Stimulated activated naive CD8-positive, alpha-beta T cell treated with anti-CD3 and anti-CD28 coated beads, Interleukin-15, amount 100 ng/mL, for 72 hours (primary cell): ENCODE measurements around the gene AGPAT4.
A peak's percentile ranks its signal among the peaks of the same experiment; 100 is the strongest.

Experiments
- ATAC-seq: fragments of 150-1000 bp; cut with Tn5 transposase; 2 replicates; pipeline ENCODE4 v1.10.0; 2021; ENCODE audit warnings: mild to moderate bottlenecking, moderate library complexity
- DNase-seq, 2 donors: peaks; one replicate each; pipeline ENCODE4 v3.0.0; 2021 to 2022
- H3K27ac Mint-ChIP-seq, 2 donors: one replicate each; pipeline ENCODE4 v1.8.0; 2022; ENCODE audit warnings: mild to moderate bottlenecking in 2 of 2, mixed read lengths in 2 of 2, moderate library complexity in 2 of 2
- H3K27me3 Mint-ChIP-seq: one replicate; pipeline ENCODE4 v1.8.0; 2022; ENCODE audit warnings: mixed read lengths
- H3K4me1 Mint-ChIP-seq: one replicate; pipeline ENCODE4 v1.8.0; 2022; ENCODE audit warnings: mild to moderate bottlenecking, mixed read lengths
- H3K4me3 Mint-ChIP-seq, 2 donors: one replicate each; pipeline ENCODE4 v1.8.0; 2022; ENCODE audit warnings: mild to moderate bottlenecking in 2 of 2, mixed read lengths in 2 of 2, moderate library complexity in 1 of 2
- H3K9me3 Mint-ChIP-seq, 2 donors: one replicate each; pipeline ENCODE4 v1.8.0; 2022; ENCODE audit warnings: mixed read lengths in 2 of 2

Gene AGPAT4

DNA sequence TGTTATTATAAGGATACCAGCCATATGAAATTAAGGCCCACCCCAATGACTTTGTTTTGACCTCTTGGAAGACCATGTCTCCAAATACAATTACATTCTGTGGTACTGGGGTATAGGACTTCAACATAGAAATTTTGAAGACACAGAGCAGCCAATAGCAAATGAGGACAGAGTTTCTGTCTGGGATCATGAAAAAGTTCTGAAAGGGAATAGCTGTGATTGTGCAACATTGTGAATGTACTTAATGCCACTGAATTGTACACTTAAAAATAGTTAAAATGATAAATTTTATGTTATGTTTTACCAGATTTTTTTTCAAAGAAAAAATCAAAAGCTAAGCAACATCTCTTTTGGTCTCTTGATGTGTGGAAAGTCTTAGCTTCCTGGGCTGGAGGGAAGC is 27.0 kb upstream of the AGPAT4 start:
- Mint-ChIP-seq H3K4me3 (no peak overlapping the region), H3K27me3 (peaks cover 9% of the 10 kb centered on the region)

DNA sequence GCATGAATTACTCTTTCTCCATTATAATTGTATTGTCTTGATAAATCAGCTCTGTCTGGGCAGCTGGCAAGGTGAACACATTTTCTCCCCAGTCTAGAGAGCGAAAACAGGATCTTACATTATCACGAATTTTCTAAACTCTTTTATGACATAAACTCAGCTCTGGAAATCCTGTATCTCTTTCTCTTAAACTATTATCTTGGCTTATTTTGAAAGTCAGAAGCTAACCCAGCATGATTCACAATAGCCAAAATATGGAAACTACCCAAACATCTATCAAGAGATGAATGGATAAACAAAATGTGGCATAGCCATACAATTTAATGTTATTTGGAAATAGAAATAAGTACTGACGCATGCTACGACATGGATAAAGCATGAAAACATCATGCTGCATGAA is 25.9 kb upstream of the AGPAT4 start:
- no peaks in the 10 kb centered on the region for H3K9me3 Mint-ChIP-seq
- H3K27me3 Mint-ChIP-seq: peaks cover 8% of the 10 kb centered on the region
- no peaks in the 10 kb centered on the region for H3K4me1 Mint-ChIP-seq
- DNase-seq (no peak), ATAC-seq (no peak)
- H3K4me3 Mint-ChIP-seq: no peak overlapping the region
- H3K27ac Mint-ChIP-seq: peak overlapping the region in 1 of 2 donors; percentile 40

More for the DNA sequence above, 27.0 kb upstream of the AGPAT4 start:
- H3K9me3 Mint-ChIP-seq: no peaks in the 10 kb centered on the region
- no peaks in the 10 kb centered on the region for H3K4me1 Mint-ChIP-seq
- no peak for ATAC-seq
- no peak for DNase-seq
- H3K27ac Mint-ChIP-seq: no peak overlapping the region

DNA sequence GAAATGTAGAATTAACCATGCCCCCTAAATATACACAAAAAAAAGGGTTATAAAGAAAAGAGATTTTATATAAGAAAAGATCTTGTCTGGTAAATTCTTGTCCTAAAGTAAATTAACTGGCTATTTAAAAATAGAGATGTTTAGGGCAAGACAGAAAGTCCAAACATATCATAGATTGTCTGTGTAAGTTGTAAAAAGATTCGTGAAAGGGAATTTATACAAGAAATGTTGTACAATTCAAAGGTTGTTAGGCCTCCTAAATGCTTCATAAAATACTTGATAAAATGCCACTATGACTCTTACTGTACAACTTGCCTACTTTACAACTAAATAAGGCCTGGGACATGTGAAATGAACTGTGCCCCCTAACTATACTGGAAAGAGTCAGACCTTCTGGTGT is 21.9 kb upstream of the AGPAT4 start:
- Mint-ChIP-seq H3K9me3 (no peaks in the 10 kb centered on the region), H3K4me3 (no peak overlapping the region), H3K4me1 (no peaks in the 10 kb centered on the region), H3K27ac (no peak overlapping the region), H3K27me3 (peaks cover 11% of the 10 kb centered on the region)
- DNase-seq (no peak), ATAC-seq (no peak)

DNA sequence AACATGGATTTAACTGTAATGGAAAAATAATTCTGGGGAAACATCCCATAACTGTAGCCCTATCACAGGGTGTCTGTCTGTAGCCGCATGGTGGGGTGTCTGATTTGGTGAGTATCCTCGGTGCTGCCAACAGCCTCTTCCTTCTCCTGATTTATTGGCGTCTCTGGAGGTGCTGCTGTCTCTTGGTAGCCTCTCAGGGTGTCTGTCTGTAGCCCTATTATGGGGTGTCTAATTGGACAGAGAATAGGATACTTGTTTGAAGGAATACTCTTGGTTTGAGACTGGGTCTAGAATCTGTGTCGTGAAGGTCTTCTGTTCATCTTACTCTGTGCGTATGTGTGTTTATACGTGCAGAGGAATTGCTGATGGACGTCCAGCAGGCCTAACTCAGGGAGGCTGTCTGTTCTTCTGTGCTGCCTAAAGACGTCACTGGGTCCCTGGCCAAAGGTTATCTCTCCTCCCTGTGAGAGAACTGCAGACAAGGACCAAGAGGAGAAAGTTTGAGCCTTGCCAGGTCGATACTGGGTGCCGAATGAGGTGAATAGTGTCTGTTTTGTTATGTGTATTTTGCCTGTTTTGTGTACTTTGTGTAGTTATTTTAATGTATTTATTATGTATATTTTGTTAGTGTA is 18.9 kb upstream of the AGPAT4 start:
- no peak for ATAC-seq
- DNase-seq: no peak
- peaks cover 11% of the 10 kb centered on the region for H3K27me3 Mint-ChIP-seq
- no peak overlapping the region for H3K27ac Mint-ChIP-seq
- no peaks in the 10 kb centered on the region for H3K4me1 Mint-ChIP-seq
- no peaks in the 10 kb centered on the region for H3K9me3 Mint-ChIP-seq
- no peak overlapping the region for H3K4me3 Mint-ChIP-seq

DNA sequence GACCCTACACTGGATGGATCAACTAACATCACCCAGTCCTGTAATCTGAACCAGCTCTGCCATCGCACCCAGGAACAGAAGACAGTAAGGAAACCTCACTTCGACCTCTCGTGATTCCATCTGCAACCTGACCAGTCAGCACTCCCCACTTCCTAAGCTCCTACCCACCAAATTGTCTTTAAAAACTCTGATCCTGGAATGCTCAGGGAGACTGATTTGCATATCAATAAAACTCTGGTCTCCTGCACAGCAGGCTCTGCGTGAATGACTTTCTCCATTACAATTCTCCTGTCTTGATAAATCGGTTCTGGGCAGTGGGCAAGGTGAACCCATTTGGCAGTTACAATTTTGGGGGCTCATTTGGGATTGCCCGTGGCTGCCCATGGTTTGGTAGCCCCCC is 18.3 kb upstream of the AGPAT4 start:
- Mint-ChIP-seq H3K4me1 (no peaks in the 10 kb centered on the region), H3K27ac (no peak overlapping the region), H3K27me3 (peaks cover 13% of the 10 kb centered on the region), H3K4me3 (no peak overlapping the region), H3K9me3 (no peaks in the 10 kb centered on the region)
- DNase-seq (no peak), ATAC-seq (no peak)

DNA sequence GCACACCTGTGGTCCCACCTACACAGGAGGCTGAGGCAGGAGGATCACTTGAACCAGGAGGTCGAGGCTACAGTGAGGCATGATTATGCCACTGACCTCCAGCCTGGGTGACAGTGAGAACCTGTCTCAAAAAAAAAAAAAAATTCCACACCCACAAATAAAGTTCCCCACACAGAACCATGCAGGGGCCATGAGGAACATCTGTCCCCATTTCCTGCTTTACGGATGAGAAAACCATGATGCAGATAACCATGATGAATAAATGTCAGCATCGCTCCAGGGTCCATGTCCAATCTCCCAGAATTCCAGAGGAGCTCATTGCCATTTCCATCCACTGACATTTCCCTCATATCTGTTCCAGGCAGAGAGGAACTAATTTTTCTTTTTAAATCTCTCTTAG is 16.9 kb upstream of the AGPAT4 start:
- DNase-seq (no peak), ATAC-seq (no peak)
- Mint-ChIP-seq H3K27ac (no peak overlapping the region), H3K4me3 (no peak overlapping the region), H3K4me1 (no peaks in the 10 kb centered on the region), H3K9me3 (no peaks in the 10 kb centered on the region), H3K27me3 (peaks cover 24% of the 10 kb centered on the region)

DNA sequence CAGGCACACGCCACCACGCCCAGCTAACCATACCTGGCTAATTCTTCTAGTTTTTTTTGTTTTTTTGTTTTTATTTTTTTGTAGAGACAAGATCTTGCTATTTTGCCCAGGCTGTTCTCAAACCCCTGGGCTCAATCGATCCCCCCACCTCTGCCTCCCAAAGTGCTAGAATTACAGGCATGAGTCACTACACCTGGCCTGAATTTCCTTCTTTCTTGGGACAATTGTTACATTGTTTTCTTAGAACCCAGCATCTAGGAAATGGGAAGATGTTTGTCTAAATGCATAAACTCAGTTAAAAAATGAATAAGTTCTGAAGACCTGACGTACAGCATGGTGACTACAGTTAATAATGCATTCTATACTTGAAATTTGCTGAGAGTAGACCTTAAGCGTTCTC is 10.8 kb upstream of the AGPAT4 start:
- Mint-ChIP-seq H3K4me3 (no peak overlapping the region), H3K4me1 (no peaks in the 10 kb centered on the region), H3K9me3 (peaks cover 8 to 12% of the 10 kb centered on the region in 2 donors), H3K27ac (no peak overlapping the region), H3K27me3 (peaks cover 13% of the 10 kb centered on the region)
- DNase-seq (no peak), ATAC-seq (no peak)

DNA sequence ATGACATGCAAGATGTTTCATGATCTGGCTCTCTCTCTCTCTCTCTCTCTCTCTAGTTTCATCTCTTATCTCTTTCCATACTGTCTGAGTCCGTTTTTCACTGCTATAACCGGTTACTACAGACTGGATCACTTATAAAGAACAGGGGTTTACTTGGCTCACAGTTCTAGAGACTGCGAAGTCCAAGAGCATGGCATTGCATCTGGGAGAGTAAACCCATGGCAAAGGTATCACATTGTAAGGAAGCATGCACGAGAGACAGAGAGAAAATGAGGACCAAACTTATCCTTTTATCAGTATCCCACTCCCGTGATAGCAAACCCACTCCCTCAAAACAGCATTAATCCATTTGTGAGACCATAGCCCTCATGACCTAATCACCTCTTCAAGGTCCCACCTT is 7.2 kb upstream of the AGPAT4 start:
- Mint-ChIP-seq H3K27me3 (peaks cover 2% of the 10 kb centered on the region), H3K4me3 (no peak overlapping the region), H3K4me1 (no peaks in the 10 kb centered on the region), H3K27ac (no peak overlapping the region), H3K9me3 (peaks cover 8 to 12% of the 10 kb centered on the region in 2 donors)
- DNase-seq (no peak), ATAC-seq (no peak)

DNA sequence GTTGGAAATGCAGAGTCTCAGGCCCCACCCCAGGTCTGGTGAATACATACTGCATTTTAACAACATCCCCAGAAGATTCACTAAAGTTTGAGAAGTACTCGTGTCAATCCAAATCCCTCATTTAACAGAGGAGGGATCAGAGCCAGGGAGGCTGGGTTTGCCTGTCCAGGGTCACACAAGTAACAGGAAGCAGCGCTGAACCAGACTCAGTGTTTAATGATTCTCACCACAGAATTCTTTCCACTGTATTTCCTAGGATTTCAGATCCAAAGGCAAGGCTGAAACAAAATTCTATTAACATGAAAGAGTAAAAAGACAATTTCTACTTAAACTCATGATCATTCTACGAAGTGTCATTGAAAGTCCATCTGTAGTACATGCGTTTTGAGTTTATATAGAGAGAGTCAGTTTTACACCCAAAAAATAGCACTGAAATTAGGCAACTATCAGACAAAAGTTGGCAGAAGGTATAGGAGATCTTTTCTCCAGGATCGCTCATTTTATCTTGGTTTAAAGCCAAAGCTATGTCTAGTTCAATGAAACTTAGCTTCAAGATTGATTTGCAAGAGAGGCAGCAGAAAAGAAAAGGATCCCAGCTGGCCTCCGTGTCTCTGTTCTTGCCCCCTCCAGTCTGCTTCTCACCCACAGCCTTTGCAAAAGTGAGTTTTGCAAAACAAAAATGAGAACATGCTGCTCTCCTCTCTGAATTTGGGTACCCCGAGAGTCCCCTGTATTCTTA is 6.0 kb upstream of the AGPAT4 start:
- DNase-seq (no peak), ATAC-seq (no peak)
- Mint-ChIP-seq H3K27ac (no peak overlapping the region), H3K9me3 (peaks cover 8 to 12% of the 10 kb centered on the region in 2 donors), H3K4me3 (no peak overlapping the region), H3K4me1 (peaks cover 4% of the 10 kb centered on the region), H3K27me3 (peaks cover 6% of the 10 kb centered on the region)

DNA sequence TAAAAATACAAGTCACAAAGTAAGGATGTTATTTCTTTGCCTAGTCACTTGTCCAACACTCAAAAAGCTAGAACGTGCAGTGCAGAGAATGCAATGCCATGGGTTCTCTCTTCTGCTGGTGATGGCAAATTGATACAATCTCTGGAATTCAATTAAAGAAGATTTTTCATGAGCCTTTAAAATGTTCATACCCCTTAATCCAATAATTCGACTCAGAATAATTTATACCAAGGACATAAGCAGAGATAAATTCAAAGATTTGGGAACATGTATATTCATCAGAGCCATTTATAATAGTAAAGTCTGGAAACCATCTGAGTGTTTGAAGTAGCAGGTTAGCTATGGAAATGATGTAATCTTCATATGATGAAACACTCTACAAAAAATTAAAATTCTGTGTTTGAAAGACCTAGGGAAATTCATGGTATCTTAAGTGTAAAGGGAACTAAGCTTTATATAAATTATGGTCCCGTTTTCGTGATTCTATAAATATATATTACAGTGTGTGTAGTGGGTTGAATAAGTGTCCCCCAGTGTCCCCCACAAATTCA is 2.8 kb upstream of the AGPAT4 start:
- no peak overlapping the region for H3K27ac Mint-ChIP-seq
- no peak for DNase-seq

DNA sequence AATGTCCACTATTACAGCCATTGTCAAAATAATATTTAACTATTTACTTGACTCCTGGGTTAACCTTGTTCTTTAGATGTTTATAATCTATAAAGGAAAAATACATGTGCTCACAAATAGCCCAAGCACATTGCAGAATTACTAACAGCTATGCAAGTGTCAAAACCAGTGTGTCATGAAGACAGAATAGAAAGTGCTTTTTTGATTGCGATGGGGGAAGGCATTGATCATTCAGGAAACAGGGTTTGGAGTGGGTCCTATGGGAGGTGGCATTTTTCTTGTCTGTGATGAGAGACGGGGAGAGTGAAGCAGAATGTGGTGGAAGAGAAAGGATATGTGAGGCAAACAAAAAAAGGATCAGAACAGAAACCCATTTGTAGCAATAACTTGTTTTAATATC is 1.0 kb upstream of the AGPAT4 start:
- no peak overlapping the region for H3K27ac Mint-ChIP-seq

More for the DNA sequence above, 2.8 kb upstream of the AGPAT4 start:
- Mint-ChIP-seq H3K4me3 (no peak overlapping the region), H3K27me3 (peaks cover 6% of the 10 kb centered on the region), H3K4me1 (peaks cover 21% of the 10 kb centered on the region), H3K9me3 (peaks cover 8 to 12% of the 10 kb centered on the region in 2 donors)
- no peak for ATAC-seq

DNA sequence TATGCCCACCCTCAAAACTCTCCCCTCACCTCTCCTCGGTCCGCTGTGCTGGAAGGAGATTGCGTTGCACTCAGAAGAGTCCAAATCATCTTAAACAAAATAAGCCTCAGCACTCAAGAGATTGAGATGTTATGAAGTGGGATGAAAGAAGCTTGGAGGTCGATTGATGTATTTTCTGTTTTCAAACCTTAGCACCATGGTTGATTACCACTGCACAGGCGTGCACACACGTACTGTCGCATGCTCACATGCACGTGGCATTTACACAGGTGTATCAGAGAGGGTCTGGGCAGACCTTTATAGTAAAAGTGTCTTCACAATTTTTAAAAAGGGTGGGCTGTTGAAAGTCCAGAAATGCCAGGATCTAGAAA is 612 bp upstream of the AGPAT4 start:
- Mint-ChIP-seq H3K4me3 (peak overlapping the region; percentile 83 to 97), H3K4me1 (peaks cover 21% of the 10 kb centered on the region), H3K9me3 (no peaks in the 10 kb centered on the region), H3K27ac (peak overlapping the region in 1 of 2 donors; percentile 98), H3K27me3 (peaks cover 6% of the 10 kb centered on the region)
- DNase-seq: no peak
- peak; percentile 10 for ATAC-seq

More for the DNA sequence above, 1.0 kb upstream of the AGPAT4 start:
- DNase-seq (no peak), ATAC-seq (no peak)
- H3K4me1 Mint-ChIP-seq: peaks cover 21% of the 10 kb centered on the region
- no peaks in the 10 kb centered on the region for H3K9me3 Mint-ChIP-seq
- H3K4me3 Mint-ChIP-seq: peak overlapping the region in 1 of 2 donors; percentile 97
- H3K27me3 Mint-ChIP-seq: peaks cover 6% of the 10 kb centered on the region

DNA sequence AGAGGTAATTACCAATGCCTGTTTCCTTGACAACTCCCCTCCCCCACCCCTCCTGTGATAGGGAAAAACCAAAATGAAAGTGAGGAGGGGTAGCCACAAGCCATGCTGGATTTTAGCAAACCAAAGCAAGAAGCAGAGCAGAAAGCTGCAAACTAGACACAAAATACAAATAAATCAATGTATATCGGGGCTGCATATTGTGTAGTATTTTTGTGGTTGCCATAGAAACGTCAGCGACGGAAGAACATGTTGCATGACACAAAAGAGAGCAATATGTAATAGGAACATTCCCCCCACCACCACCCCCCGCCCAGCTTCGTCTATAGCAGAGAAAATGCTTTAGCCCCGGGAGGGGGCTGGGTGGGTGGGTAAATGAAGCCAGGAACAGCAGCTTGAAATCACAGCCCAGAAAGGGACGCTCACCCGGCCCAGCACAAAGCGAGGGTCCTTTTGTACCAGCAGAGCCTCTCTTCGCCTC is 548 bp downstream of the AGPAT4 start:
- peaks cover 21% of the 10 kb centered on the region for H3K4me1 Mint-ChIP-seq
- peaks cover 6% of the 10 kb centered on the region for H3K27me3 Mint-ChIP-seq
- no peaks in the 10 kb centered on the region for H3K9me3 Mint-ChIP-seq
- peak overlapping the region; percentile 65 to 96 for H3K27ac Mint-ChIP-seq
- ATAC-seq (peak; percentile 43), DNase-seq (peak; percentile 9 to 35)
- peak overlapping the region; percentile 83 to 97 for H3K4me3 Mint-ChIP-seq

DNA sequence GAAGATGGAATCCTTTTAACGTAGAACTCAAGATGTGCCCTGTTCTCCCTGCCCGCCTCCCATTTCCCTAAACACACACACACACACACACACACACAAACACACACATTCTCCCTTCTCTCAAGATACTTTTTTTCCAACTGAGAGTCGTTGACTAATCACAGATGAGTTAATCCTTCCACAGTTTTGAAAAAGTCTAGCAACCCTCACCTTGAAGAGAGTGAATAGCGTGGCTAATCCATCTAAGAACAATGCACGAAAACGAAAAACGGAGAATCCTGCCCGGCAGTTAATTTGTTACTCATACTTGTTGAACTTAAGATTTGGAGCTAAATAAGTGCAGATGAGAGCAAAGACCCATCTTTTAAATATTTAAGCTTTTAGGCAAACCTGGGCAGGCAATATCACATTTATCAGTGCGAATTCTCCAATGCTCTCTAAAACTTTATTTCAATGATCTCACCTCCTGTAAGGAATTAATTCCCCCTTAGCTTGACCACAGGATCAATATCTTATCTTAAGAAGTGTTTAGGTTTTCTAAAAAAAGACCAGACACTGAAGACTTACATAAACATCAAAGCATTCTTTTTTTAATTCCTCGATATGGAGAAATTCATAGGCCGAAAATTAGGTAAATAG is 1.1 kb downstream of the AGPAT4 start:
- Mint-ChIP-seq H3K4me1 (peaks cover 21% of the 10 kb centered on the region), H3K27ac (peak overlapping the region; percentile 65 to 96), H3K4me3 (peak overlapping the region; percentile 83 to 97), H3K27me3 (peaks cover 6% of the 10 kb centered on the region), H3K9me3 (no peaks in the 10 kb centered on the region)
- no peak for DNase-seq
- no peak for ATAC-seq

DNA sequence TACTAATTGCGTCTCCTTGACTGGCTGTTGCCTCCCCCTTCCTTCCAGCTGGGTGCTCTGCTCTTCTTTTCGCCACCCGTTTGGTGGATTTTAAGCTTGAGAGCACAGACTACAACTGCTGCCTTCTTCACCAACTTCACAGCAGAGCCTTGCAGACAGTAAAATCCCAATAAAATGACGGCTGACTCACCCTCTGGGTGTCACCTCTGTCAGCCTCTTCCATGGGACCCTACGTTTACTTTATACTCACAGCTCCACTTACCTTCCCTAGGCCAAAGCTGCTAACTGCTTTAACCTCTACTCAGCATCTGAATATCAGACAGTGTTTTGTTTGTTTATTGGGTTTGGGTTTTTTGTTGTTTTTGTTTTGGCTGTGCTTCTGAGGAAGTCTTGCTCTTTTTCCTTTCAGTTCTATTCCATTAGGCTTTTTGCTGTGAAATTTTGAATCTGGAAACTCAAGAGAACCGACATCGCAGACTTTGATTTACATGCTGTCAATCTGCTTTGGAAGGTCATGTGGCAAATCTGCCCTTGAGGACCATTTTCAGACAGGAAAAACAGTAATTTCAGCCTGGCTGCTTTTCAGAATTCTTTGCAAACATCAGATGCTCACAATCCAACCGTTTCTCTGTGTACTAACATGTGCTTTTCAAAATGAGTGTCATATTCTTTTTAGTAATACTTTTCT is 2.4 kb downstream of the AGPAT4 start:
- DNase-seq: no peak
- H3K4me3 Mint-ChIP-seq: no peak overlapping the region
- H3K9me3 Mint-ChIP-seq: no peaks in the 10 kb centered on the region
- peaks cover 22% of the 10 kb centered on the region for H3K4me1 Mint-ChIP-seq
- H3K27me3 Mint-ChIP-seq: peaks cover 6% of the 10 kb centered on the region
- H3K27ac Mint-ChIP-seq: no peak overlapping the region
- ATAC-seq: no peak
